Trophoblast cell (in vitro differentiated cells and primary cell): ENCODE results near the gene RAD9A.
"Not testable (repeated sequence)": the region's sequence is repeated elsewhere in the genome, so short reads cannot be mapped to it uniquely, and the experiment has no call there.

Source experiments
- DNase-seq, 2 donors: peaks; one replicate each; pipeline ENCODE4 v3.0.0-alpha.2; 2016
- H2AFZ ChIP-seq: 2 replicates; pipeline ENCODE4 v1.6.1; 2013; ENCODE audit warnings: low read length, moderate library complexity, mild to moderate bottlenecking; ENCODE audit not compliant: insufficient read depth, poor library complexity
- H2AK5ac ChIP-seq: 2 replicates; pipeline ENCODE4 v1.6.1; 2013; ENCODE audit warnings: mild to moderate bottlenecking, low read length
- H2BK120ac ChIP-seq: 2 replicates; pipeline ENCODE4 v1.6.1; 2013; ENCODE audit warnings: low read length, mild to moderate bottlenecking, moderate library complexity; ENCODE audit not compliant: insufficient read depth, poor library complexity
- H2BK12ac ChIP-seq: 2 replicates; pipeline ENCODE4 v1.6.1; 2013; ENCODE audit warnings: mild to moderate bottlenecking, low read length, moderate library complexity
- H2BK5ac ChIP-seq: 2 replicates; pipeline ENCODE4 v1.6.1; 2013; ENCODE audit warnings: low read length, low read depth, moderate library complexity, mild to moderate bottlenecking; ENCODE audit not compliant: poor library complexity
- H3K14ac ChIP-seq: 2 replicates; pipeline ENCODE4 v1.6.1; 2013; ENCODE audit warnings: mild to moderate bottlenecking, low read length
- H3K18ac ChIP-seq: 2 replicates; pipeline ENCODE4 v1.6.1; 2013; ENCODE audit warnings: mild to moderate bottlenecking, low read length
- H3K23ac ChIP-seq: 2 replicates; pipeline ENCODE4 v1.6.1; 2013; ENCODE audit warnings: low read length
- H3K27ac ChIP-seq: 2 replicates; pipeline ENCODE4 v1.5.1; 2013; ENCODE audit warnings: low read depth, mild to moderate bottlenecking, inconsistent platforms, low read length, moderate library complexity
- H3K27me3 ChIP-seq: 2 replicates; pipeline ENCODE4 v1.6.1; 2013; ENCODE audit warnings: inconsistent platforms, mild to moderate bottlenecking, low read length, moderate library complexity; ENCODE audit not compliant: insufficient read depth
- H3K36me3 ChIP-seq, 2 experiments: 1 replicate in 1 of 2; 2 replicates in 1 of 2; pipeline ENCODE4 v1.6.1; 2013; ENCODE audit warnings: low read length in 2 of 2, mild to moderate bottlenecking in 2 of 2, moderate library complexity in 1 of 2; ENCODE audit not compliant: insufficient read depth in 2 of 2, control insufficient read depth in 1 of 2
- H3K4ac ChIP-seq: 2 replicates; pipeline ENCODE4 v1.6.1; 2013; ENCODE audit warnings: low read depth, mild to moderate bottlenecking, low read length, moderate library complexity
- H3K4me1 ChIP-seq, 2 experiments: 1 replicate in 1 of 2; 2 replicates in 1 of 2; pipeline ENCODE4 v1.6.1; 2013; ENCODE audit warnings: low read length in 2 of 2, mild to moderate bottlenecking in 2 of 2, moderate library complexity in 1 of 2; ENCODE audit not compliant: insufficient read depth in 2 of 2, control insufficient read depth in 1 of 2
- H3K4me2 ChIP-seq: 2 replicates; pipeline ENCODE4 v1.6.1; 2013; ENCODE audit warnings: inconsistent platforms, mild to moderate bottlenecking, low read length, moderate library complexity
- H3K4me3 ChIP-seq: 2 replicates; pipeline ENCODE4 v1.5.1; 2013; ENCODE audit warnings: mild to moderate bottlenecking, low read depth, low read length, inconsistent platforms
- H3K79me1 ChIP-seq: one replicate; pipeline ENCODE4 v1.6.1; 2013; ENCODE audit warnings: low read length
- H3K79me2 ChIP-seq: 2 replicates; pipeline ENCODE4 v1.6.1; 2013; ENCODE audit warnings: low read length, mild to moderate bottlenecking; ENCODE audit not compliant: control insufficient read depth, insufficient read depth, poor library complexity
- H3K9ac ChIP-seq: 2 replicates; pipeline ENCODE4 v1.6.1; 2013; ENCODE audit warnings: mild to moderate bottlenecking, low read length
- H3K9me3 ChIP-seq: 2 replicates; pipeline ENCODE4 v1.6.1; 2013; ENCODE audit warnings: low read depth, mild to moderate bottlenecking, control low read depth, inconsistent platforms, low read length; ENCODE audit not compliant: insufficient read depth
- H4K12ac ChIP-seq: 2 replicates; pipeline ENCODE4 v1.6.1; 2013; ENCODE audit warnings: low read depth, mild to moderate bottlenecking, low read length, moderate library complexity
- H4K8ac ChIP-seq: 2 replicates; pipeline ENCODE4 v1.6.1; 2013; ENCODE audit warnings: low read depth, mild to moderate bottlenecking, low read length, moderate library complexity
- H4K91ac ChIP-seq: one replicate; pipeline ENCODE4 v1.6.1; 2013; ENCODE audit warnings: low read depth, mild to moderate bottlenecking, low read length, moderate library complexity
- WGBS: extraction: QIAGEN DNeasy Blood & Tissue Kit; methylation state at CpG from one replicate; pipeline ENCODE4 v1.1.7; 2013; ENCODE audit warnings: missing lambda C conversion rate; ENCODE audit not compliant: insufficient read length, insufficient coverage; ENCODE audit errors: extremely low coverage; 5-methylcytosine and 5-hydroxymethylcytosine counted together

RAD9A gene

GRCh38 chr11:67400251-67400941 lies 8.6 kb downstream of the RAD9A start:
- H4K8ac ChIP-seq: no peak overlapping the region
- H3K4me3 ChIP-seq: peak overlapping the region; percentile 91
- H3K4me1 ChIP-seq: peaks cover 12 to 18% of the 10 kb centered on the region in 2 experiments
- H3K79me1 ChIP-seq: peaks cover 10% of the 10 kb centered on the region
- H3K18ac ChIP-seq: no peak overlapping the region
- peak overlapping the region; percentile 98 for H3K9ac ChIP-seq
- H3K79me2 ChIP-seq: peaks cover 13% of the 10 kb centered on the region
- H3K4me2 ChIP-seq: peak overlapping the region; percentile 79
- no peaks in the 10 kb centered on the region for H3K27me3 ChIP-seq
- peak overlapping the region; percentile 44 for H2AK5ac ChIP-seq
- H3K36me3 ChIP-seq: peaks cover 40 to 49% of the 10 kb centered on the region in 2 experiments
- no peaks in the 10 kb centered on the region for H3K9me3 ChIP-seq
- H2AFZ ChIP-seq: no peak overlapping the region
- DNase-seq: no peak
- H4K91ac ChIP-seq: peak overlapping the region; percentile 97
- no peak overlapping the region for H2BK5ac ChIP-seq
- no peak overlapping the region for H2BK12ac ChIP-seq
- H3K14ac ChIP-seq: peak overlapping the region; percentile 93
- H3K4ac ChIP-seq: peak overlapping the region; percentile 99
- H3K27ac ChIP-seq: no peak overlapping the region
- no CpG with 5 or more reads among the region's 23 CpGs for WGBS
- peak overlapping the region; percentile 87 for H4K12ac ChIP-seq
- H2BK120ac ChIP-seq: no peak overlapping the region
- no peak overlapping the region for H3K23ac ChIP-seq

GRCh38 chr11:67400942-67401494 lies 9.2 kb downstream of the RAD9A start:
- Histone ChIP-seq H2AFZ (peak overlapping the region; percentile 99), H2AK5ac (peak overlapping the region; percentile 86), H2BK5ac (peak overlapping the region; percentile 97), H4K91ac (peak overlapping the region; percentile 97), H4K8ac (peak overlapping the region; percentile 97), H3K4me3 (peak overlapping the region; percentile 91), H2BK12ac (no peak overlapping the region), H4K12ac (peak overlapping the region; percentile 87), H3K27me3 (no peaks in the 10 kb centered on the region), H3K4me2 (peak overlapping the region; percentile 79), H3K23ac (no peak overlapping the region), H3K4ac (peak overlapping the region; percentile 99), H3K4me1 (peaks cover 12 to 18% of the 10 kb centered on the region in 2 experiments), H3K14ac (peak overlapping the region; percentile 93), H3K9ac (peak overlapping the region; percentile 98), H3K79me1 (peaks cover 10% of the 10 kb centered on the region), H3K9me3 (no peaks in the 10 kb centered on the region), H2BK120ac (peak overlapping the region; percentile 85), H3K79me2 (peaks cover 13% of the 10 kb centered on the region), H3K36me3 (peaks cover 35 to 42% of the 10 kb centered on the region in 2 experiments), H3K18ac (peak overlapping the region; percentile 92), H3K27ac (peak overlapping the region; percentile 96)
- DNase-seq: no peak
- WGBS: no CpG with 5 or more reads among the region's 27 CpGs

- H3K27me3 ChIP-seq: no peaks in the 10 kb centered on the region
- peak within 1 kb of the TSS; percentile 97 for H4K91ac ChIP-seq
- no peaks in the 10 kb centered on the region for H3K9me3 ChIP-seq
- peak; percentile 71 to 85 for DNase-seq
- peak within 1 kb of the TSS; percentile 98 for H3K9ac ChIP-seq
- peak within 1 kb of the TSS; percentile 92 for H3K18ac ChIP-seq
- H2BK5ac ChIP-seq: peak within 1 kb of the TSS; percentile 97
- H4K12ac ChIP-seq: peak within 1 kb of the TSS; percentile 91
- H3K14ac ChIP-seq: peak within 1 kb of the TSS; percentile 93
- H3K27ac ChIP-seq: peak within 1 kb of the TSS; percentile 96
- H2AK5ac ChIP-seq: peak within 1 kb of the TSS; percentile 86
- peak within 1 kb of the TSS; percentile 99 for H3K4ac ChIP-seq
- H2BK120ac ChIP-seq: peak within 1 kb of the TSS; percentile 85
- H4K8ac ChIP-seq: peak within 1 kb of the TSS; percentile 99
- H3K36me3 ChIP-seq: peaks cover 32 to 37% of the 10 kb centered on the region in 2 experiments
- H3K79me2 ChIP-seq: peaks cover 13% of the 10 kb centered on the region
- H3K79me1 ChIP-seq: peaks cover 10% of the 10 kb centered on the region
- H2BK12ac ChIP-seq: peak within 1 kb of the TSS; percentile 42
- H3K4me2 ChIP-seq: peak within 1 kb of the TSS; percentile 79
- peak within 1 kb of the TSS; percentile 91 for H3K4me3 ChIP-seq
- no peak within 1 kb of the TSS for H3K23ac ChIP-seq
- WGBS: no CpG with 5 or more reads among the region's 73 CpGs
- H3K4me1 ChIP-seq: peaks cover 12 to 18% of the 10 kb centered on the region in 2 experiments
- H2AFZ ChIP-seq: peak within 1 kb of the TSS; percentile 99
Observed at GRCh38 chr11:67401495-67402191, 9.9 kb downstream of the RAD9A start, which contains the start of gene PPP1CA. Gene PPP1CA (minus strand): TSS chr11:67401858. CDS start chr11:67401782, 76 bp downstream.

- not testable (repeated sequence) for H3K9ac ChIP-seq, H3K23ac ChIP-seq, H3K27me3 ChIP-seq, H3K9me3 ChIP-seq, H3K4me3 ChIP-seq, DNase-seq
- Histone ChIP-seq H3K79me2 (peaks cover 13% of the 10 kb centered on the region), H3K27ac (peak overlapping the region; percentile 61), H2AK5ac (peak overlapping the region; percentile 84), H4K12ac (peak overlapping the region; percentile 91), H3K4ac (peak overlapping the region; percentile 58), H2AFZ (peak overlapping the region; percentile 90), H2BK120ac (peak overlapping the region; percentile 84), H3K36me3 (peaks cover 30% of the 10 kb centered on the region in 2 experiments), H4K91ac (peak overlapping the region; percentile 97), H3K18ac (peak overlapping the region; percentile 90), H3K79me1 (peaks cover 10% of the 10 kb centered on the region), H2BK12ac (peak overlapping the region; percentile 42), H3K4me2 (peak overlapping the region; percentile 53), H3K14ac (peak overlapping the region; percentile 88), H4K8ac (peak overlapping the region; percentile 99), H3K4me1 (peaks cover 12 to 18% of the 10 kb centered on the region in 2 experiments), H2BK5ac (peak overlapping the region; percentile 50)
- WGBS: no CpG with 5 or more reads among the region's 19 CpGs
Observed at GRCh38 chr11:67402192-67402839, 10.5 kb downstream of the RAD9A start.
